ENCODE measurements around the gene PRELID3B.

The PRELID3B gene

DNA sequence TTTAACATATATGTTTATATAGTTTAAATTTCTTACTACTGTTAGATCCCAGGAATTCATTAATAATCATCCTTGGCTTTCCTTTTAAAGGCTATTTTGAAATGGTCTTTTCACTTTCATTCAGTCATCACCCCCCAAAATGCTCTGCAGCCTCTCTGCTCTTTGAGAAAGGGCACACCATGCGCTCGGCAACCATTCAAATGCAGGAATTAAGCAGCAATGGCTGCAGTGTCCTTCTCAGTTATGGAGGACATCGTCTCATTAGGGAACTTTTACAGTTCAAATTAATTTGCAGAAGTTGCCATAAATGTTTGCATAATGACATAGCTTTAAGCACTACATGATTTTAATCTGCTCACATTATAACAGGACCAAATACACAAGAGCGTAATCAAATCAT lies 17.1 kb downstream of the PRELID3B start:
- no peak for TF ChIP-seq FOXM1 (IDR thresholded peaks at IDR 0.05; ENCODE audit: borderline replicate concordance, low read depth)
- TF ChIP-seq TAF1 (IDR thresholded peaks at IDR 0.05; ENCODE audit: low read depth), result no peak
- TF ChIP-seq TCF12 (IDR thresholded peaks at IDR 0.05; ENCODE audit: low read depth), result no peak
- TF ChIP-seq NFIC (IDR thresholded peaks at IDR 0.05), result no peak
- no peak for TF ChIP-seq CEBPB (IDR thresholded peaks at IDR 0.05)

GRCh38 chr20:59025086-59025485 lies 17.5 kb downstream of the PRELID3B start:
- TF ChIP-seq, protein P1, sequence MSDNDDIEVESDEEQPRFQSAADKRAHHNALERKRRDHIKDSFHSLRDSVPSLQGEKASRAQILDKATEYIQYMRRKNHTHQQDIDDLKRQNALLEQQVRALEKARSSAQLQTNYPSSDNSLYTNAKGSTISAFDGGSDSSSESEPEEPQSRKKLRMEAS (IDR thresholded peaks at IDR 0.05), result no peak
- TF ChIP-seq RAD21 (IDR thresholded peaks at IDR 0.05; ENCODE audit: low read depth) (no peak), TEAD4 (IDR thresholded peaks at IDR 0.05) (no peak), EGR1 (IDR thresholded peaks at IDR 0.05) (no peak), FOXM1 (IDR thresholded peaks at IDR 0.05; ENCODE audit: borderline replicate concordance, low read depth) (no peak), NFIC (IDR thresholded peaks at IDR 0.05) (no peak), REST (IDR thresholded peaks at IDR 0.05; ENCODE audit: low read depth) (no peak), YY1 (IDR thresholded peaks at IDR 0.05; ENCODE audit: low read depth) (no peak)
- TF ChIP-seq, protein P2, sequence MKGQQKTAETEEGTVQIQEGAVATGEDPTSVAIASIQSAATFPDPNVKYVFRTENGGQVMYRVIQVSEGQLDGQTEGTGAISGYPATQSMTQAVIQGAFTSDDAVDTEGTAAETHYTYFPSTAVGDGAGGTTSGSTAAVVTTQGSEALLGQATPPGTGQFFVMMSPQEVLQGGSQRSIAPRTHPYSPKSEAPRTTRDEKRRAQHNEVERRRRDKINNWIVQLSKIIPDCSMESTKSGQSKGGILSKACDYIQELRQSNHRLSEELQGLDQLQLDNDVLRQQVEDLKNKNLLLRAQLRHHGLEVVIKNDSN (IDR thresholded peaks at IDR 0.05), result no peak

DNA sequence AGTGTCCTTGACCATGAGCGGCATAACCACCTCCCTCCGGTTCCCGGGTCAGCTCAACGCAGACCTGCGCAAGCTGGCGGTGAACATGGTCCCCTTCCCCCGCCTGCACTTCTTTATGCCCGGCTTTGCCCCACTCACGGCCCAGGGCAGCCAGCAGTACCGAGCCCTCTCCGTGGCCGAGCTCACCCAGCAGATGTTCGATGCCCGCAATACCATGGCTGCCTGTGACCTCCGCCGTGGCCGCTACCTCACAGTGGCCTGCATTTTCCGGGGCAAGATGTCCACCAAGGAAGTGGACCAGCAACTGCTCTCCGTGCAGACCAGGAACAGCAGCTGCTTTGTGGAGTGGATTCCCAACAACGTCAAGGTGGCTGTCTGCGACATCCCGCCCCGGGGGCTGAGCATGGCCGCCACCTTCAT lies 18.5 kb downstream of the PRELID3B start:
- TF ChIP-seq TEAD4 (IDR thresholded peaks at IDR 0.05) (no peak), RAD21 (IDR thresholded peaks at IDR 0.05; ENCODE audit: low read depth) (no peak), EP300 (IDR thresholded peaks at IDR 0.05; ENCODE audit: borderline replicate concordance) (no peak)
- TF ChIP-seq, protein P1 (IDR thresholded peaks at IDR 0.05), result no peak
- TF ChIP-seq, protein P2 (IDR thresholded peaks at IDR 0.05), result no peak

DNA sequence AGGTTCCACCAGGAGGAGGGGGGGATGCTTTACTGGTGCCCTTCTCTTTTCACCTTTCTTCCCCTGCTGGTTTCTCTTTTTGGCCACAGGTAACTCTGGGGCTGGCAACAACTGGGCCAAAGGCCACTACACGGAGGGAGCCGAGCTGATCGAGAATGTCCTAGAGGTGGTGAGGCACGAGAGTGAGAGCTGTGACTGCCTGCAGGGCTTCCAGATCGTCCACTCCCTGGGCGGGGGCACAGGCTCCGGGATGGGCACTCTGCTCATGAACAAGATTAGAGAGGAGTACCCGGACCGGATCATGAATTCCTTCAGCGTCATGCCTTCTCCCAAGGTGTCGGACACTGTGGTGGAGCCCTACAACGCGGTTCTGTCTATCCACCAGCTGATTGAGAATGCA lies 19.0 kb downstream of the PRELID3B start:
- TF ChIP-seq, protein P1 (IDR thresholded peaks at IDR 0.05), result no peak
- TF ChIP-seq FOXM1 (IDR thresholded peaks at IDR 0.05; ENCODE audit: borderline replicate concordance, low read depth) (no peak), EGR1 (IDR thresholded peaks at IDR 0.05) (no peak), RAD21 (IDR thresholded peaks at IDR 0.05; ENCODE audit: low read depth) (no peak), REST (IDR thresholded peaks at IDR 0.05; ENCODE audit: low read depth) (no peak), TCF12 (IDR thresholded peaks at IDR 0.05; ENCODE audit: low read depth) (no peak), CREB1 (IDR thresholded peaks at IDR 0.05; ENCODE audit: low read depth) (no peak), CEBPB (IDR thresholded peaks at IDR 0.05) (no peak), NFIC (IDR thresholded peaks at IDR 0.05) (no peak), YY1 (IDR thresholded peaks at IDR 0.05; ENCODE audit: low read depth) (no peak), ZBTB7A (IDR thresholded peaks at IDR 0.05; ENCODE audit: low read depth) (no peak)
- TF ChIP-seq, protein P2 (IDR thresholded peaks at IDR 0.05), result no peak

DNA sequence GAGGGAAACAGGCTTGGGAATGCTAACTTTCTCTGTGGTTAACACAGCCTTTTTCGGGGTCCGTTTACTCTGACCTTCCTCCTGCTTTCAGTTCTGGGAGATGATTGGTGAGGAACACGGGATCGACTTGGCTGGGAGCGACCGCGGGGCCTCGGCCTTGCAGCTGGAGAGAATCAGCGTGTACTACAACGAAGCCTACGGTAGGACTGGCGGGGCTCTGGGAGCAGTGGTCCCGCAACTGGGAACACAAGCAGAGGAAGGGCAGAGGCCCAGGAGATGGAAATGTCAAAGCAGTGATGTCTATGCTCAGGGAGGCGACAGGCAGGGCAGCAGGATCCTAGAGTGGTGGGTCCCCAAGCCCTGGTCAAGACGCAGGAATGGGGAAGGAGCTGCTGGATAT lies 19.8 kb downstream of the PRELID3B start:
- TF ChIP-seq NFIC (IDR thresholded peaks at IDR 0.05), result no peak
- TF ChIP-seq CEBPB (IDR thresholded peaks at IDR 0.05), result no peak
- no peak for TF ChIP-seq ZBTB7A (IDR thresholded peaks at IDR 0.05; ENCODE audit: low read depth)
- TF ChIP-seq YY1 (IDR thresholded peaks at IDR 0.05; ENCODE audit: low read depth), result no peak
- no peak for TF ChIP-seq REST (IDR thresholded peaks at IDR 0.05; ENCODE audit: low read depth)
- no peak for TF ChIP-seq TCF12 (IDR thresholded peaks at IDR 0.05; ENCODE audit: low read depth)

All from Ishikawa (cell line).